ENCODE results near the gene TDRD7.
"Not testable (repeated sequence)": the region's sequence is repeated elsewhere in the genome, so short reads cannot be mapped to it uniquely, and the experiment has no call there.

GRCh38 chr9:97497558-97498375 is 85.9 kb downstream of the TDRD7 start:
- not testable (repeated sequence) for TF ChIP-seq EP300 (conservative IDR thresholded peaks at IDR 0.05; ENCODE audit: poor library complexity, severe bottlenecking); RAD21 (conservative IDR thresholded peaks at IDR 0.05); EZH2 (IDR thresholded peaks at IDR 0.05; ENCODE audit: borderline replicate concordance, insufficient read depth, low read length, poor library complexity, severe bottlenecking); CTCF (IDR thresholded peaks at IDR 0.05; ENCODE audit: poor library complexity, severe bottlenecking); POLR2AphosphoS5 (IDR thresholded peaks at IDR 0.05)
